Neural cell (in vitro differentiated cells): ENCODE data around the gene APPL1.

ENCODE experiments used
- CTCF ChIP-seq: fragments of 450-650 bp; IDR thresholded peaks from 2 replicates; pipeline ENCODE4 v1.5.1; 2014; ENCODE audit warnings: antibody characterized with exemption, mild to moderate bottlenecking, moderate library complexity; ENCODE audit not compliant: poor library complexity, severe bottlenecking
- EZH2 ChIP-seq: fragments of 200-600, 300-800 bp; shearing (Covaris generic), sonication (generic); IDR thresholded peaks from 2 replicates; pipeline ENCODE4 v1.6.1; 2014; ENCODE audit warnings: antibody characterized with exemption, low read length, borderline replicate concordance, mild to moderate bottlenecking; ENCODE audit not compliant: insufficient read depth, poor library complexity, severe bottlenecking
- POLR2AphosphoS5 ChIP-seq: IDR thresholded peaks from 2 replicates; pipeline ENCODE4 v1.6.1; 2012
- TAF1 ChIP-seq: IDR thresholded peaks from 2 replicates; pipeline ENCODE4 v1.6.1; 2012; ENCODE audit warnings: low read depth

DNA sequence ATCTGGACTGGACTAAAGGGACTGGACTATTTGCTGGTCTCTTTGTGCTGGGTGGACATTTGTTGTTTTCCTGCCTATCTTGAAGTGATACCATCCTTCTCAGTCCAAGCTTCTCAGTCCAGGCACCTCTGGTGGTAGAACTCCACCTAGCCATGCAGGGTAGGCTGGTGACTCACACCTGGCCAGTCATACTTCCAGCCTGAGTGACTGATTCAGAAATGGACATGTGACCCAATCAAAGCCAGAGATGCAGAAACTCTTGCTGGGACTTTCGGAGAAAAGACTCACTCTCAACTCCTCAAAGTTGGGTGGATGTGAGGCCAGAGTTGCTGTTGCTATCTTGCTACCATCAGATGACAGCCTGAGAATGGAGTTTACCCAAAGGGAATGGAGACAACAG lies 70.5 kb downstream of the APPL1 start:
- no peak for TF ChIP-seq POLR2AphosphoS5
- TF ChIP-seq CTCF: no peak
- no peak for TF ChIP-seq TAF1
- TF ChIP-seq EZH2: no peak
